HepG2 (cell line): ENCODE data around the gene CARHSP1. TPM values are rescaled to one million over a fixed set of nuclear protein-coding genes. Genes with fewer than 3 reads are reported as not detected.

ENCODE experiments used
- ARNTL ChIP-seq: sonication (generic); formaldehyde crosslinking; IDR thresholded peaks from 2 replicates; pipeline ENCODE4 v1.4.0; 2020; ENCODE audit warnings: mild to moderate bottlenecking, missing genetic modification reagents
- CREB1 ChIP-seq, 2 experiments: fragments of 450-650 bp in 1 of 2; IDR thresholded peaks; 2 replicates each; pipeline ENCODE4 v1.6.1; 2016 to 2017; ENCODE audit warnings: control low read depth in 1 of 2, mild to moderate bottlenecking in 1 of 2, missing compliant biosample characterization in 1 of 2, missing genetic modification characterization in 1 of 2
- MTA3 ChIP-seq: sonication (generic); formaldehyde crosslinking; IDR thresholded peaks from 2 replicates; pipeline ENCODE4 v1.4.0; 2020; ENCODE audit warnings: missing genetic modification reagents
- SATB2 ChIP-seq: sonication (generic); formaldehyde crosslinking; IDR thresholded peaks from 2 replicates; pipeline ENCODE4 v1.5.0; 2020; ENCODE audit warnings: missing genetic modification reagents
- SMAD9 ChIP-seq: sonication (generic); formaldehyde crosslinking; IDR thresholded peaks from 2 replicates; pipeline ENCODE4 v1.5.1; 2020; ENCODE audit warnings: mild to moderate bottlenecking, missing genetic modification reagents
- TCF7L2 ChIP-seq: IDR thresholded peaks from 2 replicates; pipeline ENCODE4 v1.6.1; 2011; ENCODE audit warnings: mild to moderate bottlenecking, low read depth, low read length, moderate library complexity
- ZNF749 ChIP-seq: sonication (generic); formaldehyde crosslinking; IDR thresholded peaks from 2 replicates; pipeline ENCODE4 v1.8.0; 2022; ENCODE audit warnings: mild to moderate bottlenecking, missing genetic modification reagents, moderate library complexity, borderline replicate concordance
- ZNF792 ChIP-seq: IDR thresholded peaks from 2 replicates; pipeline ENCODE4 v1.6.1; 2016
- ZSCAN31 ChIP-seq: sonication (generic); formaldehyde crosslinking; IDR thresholded peaks from 2 replicates; pipeline ENCODE4 v1.5.0; 2020; ENCODE audit warnings: low read depth, mild to moderate bottlenecking, missing genetic modification reagents
- polyA plus RNA-seq, 8 experiments: library from polyadenylated mRNA; depleted of rRNA in 3 of 8; stranded (reverse) in 7 of 8; unstranded in 1 of 8; fragments of >200 nt; fragmentation: Illumina TruSeq in 4 of 8; extraction: Trizol in 4 of 8; gene quantifications; 2 replicates each; pipeline versions ENCODE4 v1.2.1 to v1.2.3, GENCODE V29; 2011 to 2016; ENCODE audit warnings: low read depth in 4 of 8, missing spikeins in 1 of 8, mixed read lengths in 1 of 8; ENCODE audit not compliant: insufficient read depth in 1 of 8
- total RNA-seq, 5 experiments: library from RNA; depleted of rRNA; stranded (reverse); fragments of >200 nt; fragmentation: Illumina TruSeq; extraction: Trizol; gene quantifications; 2 replicates each; pipeline ENCODE4 v1.2.3, GENCODE V29; 2016; ENCODE audit warnings: low read depth in 1 of 5
- TF ChIP-seq, protein P1 (sequence below): sonication (generic); formaldehyde crosslinking; IDR thresholded peaks from 2 replicates; pipeline ENCODE4 v1.5.0; 2020; ENCODE audit warnings: mild to moderate bottlenecking, missing genetic modification reagents
- TF ChIP-seq, protein P2 (sequence below): sonication (generic); formaldehyde crosslinking; IDR thresholded peaks from 2 replicates; pipeline ENCODE4 v1.8.0; 2022; ENCODE audit warnings: mild to moderate bottlenecking, missing genetic modification reagents
- TF ChIP-seq, protein P3 (sequence below): sonication (generic); formaldehyde crosslinking; IDR thresholded peaks from 2 replicates; pipeline ENCODE4 v1.8.0; 2022; ENCODE audit warnings: mild to moderate bottlenecking, missing genetic modification reagents, borderline replicate concordance
- TF ChIP-seq, protein P4 (sequence below): sonication (generic); formaldehyde crosslinking; IDR thresholded peaks from 2 replicates; pipeline ENCODE4 v1.4.0; 2020; ENCODE audit warnings: mild to moderate bottlenecking, missing genetic modification reagents
- TF ChIP-seq, protein P5 (sequence below): sonication (generic); formaldehyde crosslinking; IDR thresholded peaks from 2 replicates; pipeline ENCODE4 v1.4.0; 2020; ENCODE audit warnings: missing genetic modification reagents; ENCODE audit errors: not compliant biosample characterization
- TF ChIP-seq, protein P6 (sequence below): sonication (generic); formaldehyde crosslinking; IDR thresholded peaks from 2 replicates; pipeline ENCODE4 v1.8.1; 2022; ENCODE audit warnings: low read depth, mild to moderate bottlenecking, missing genetic modification reagents
- TF ChIP-seq, protein P7 (sequence below): sonication (generic); formaldehyde crosslinking; IDR thresholded peaks from 2 replicates; pipeline ENCODE4 v1.9.0; 2022; ENCODE audit warnings: low read depth, missing genetic modification reagents

Gene CARHSP1
- total and polyA plus RNA-seq, 2 of the 13 experiments (the other 11 are each of a cell fraction or from before 2014, with no cell fraction given): 173 to 345 TPM

DNA sequence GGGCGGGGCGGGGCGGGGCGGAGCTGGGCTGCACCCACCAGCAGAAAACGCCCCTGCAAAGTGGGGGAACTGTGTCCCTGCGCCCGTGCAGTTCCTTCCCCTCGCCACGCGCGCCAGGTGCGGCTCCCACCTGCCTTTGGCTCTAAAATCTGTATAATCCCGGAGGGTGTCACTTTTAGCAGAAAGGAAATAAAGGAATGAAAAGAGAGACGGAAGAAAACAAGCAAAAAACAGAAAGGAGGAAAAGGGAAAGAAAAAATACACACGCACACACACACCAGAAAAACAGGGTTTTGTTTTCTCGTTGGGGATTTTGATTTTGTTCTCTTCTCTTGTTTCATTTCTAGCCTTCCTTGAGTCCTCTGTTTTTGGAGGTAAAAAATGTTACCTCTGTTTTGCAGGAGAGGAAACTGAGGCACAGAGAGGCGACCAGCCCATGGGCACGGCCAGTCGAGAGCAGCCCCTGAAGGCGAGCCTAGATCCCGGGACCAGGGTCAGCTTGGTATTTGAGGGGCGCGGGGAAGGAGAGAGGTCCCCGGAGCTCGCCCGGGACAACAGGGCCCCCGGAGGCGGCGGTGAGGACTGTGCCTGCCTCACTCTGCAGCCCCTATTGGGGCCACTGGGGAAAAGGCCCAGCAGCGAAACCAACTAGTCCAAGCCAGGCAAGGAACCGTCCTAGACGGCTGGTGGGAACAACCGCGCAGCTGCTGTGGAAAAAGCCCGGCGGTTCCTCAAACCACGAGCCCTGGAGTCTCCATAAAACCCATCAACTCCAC, 594 bp upstream of the CARHSP1 start (continued):
- TF ChIP-seq, protein P1, sequence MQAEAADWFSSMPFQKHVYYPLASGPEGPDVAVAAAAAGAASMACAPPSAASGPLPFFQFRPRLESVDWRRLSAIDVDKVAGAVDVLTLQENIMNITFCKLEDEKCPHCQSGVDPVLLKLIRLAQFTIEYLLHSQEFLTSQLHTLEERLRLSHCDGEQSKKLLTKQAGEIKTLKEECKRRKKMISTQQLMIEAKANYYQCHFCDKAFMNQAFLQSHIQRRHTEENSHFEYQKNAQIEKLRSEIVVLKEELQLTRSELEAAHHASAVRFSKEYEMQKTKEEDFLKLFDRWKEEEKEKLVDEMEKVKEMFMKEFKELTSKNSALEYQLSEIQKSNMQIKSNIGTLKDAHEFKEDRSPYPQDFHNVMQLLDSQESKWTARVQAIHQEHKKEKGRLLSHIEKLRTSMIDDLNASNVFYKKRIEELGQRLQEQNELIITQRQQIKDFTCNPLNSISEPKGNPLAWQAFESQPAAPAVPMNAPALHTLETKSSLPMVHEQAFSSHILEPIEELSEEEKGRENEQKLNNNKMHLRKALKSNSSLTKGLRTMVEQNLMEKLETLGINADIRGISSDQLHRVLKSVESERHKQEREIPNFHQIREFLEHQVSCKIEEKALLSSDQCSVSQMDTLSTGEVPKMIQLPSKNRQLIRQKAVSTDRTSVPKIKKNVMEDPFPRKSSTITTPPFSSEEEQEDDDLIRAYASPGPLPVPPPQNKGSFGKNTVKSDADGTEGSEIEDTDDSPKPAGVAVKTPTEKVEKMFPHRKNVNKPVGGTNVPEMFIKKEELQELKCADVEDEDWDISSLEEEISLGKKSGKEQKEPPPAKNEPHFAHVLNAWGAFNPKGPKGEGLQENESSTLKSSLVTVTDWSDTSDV (CRISPR knock-in tag): peak; percentile 70; the same call in 1 of the 2 replicates
- TF ChIP-seq, protein P2, sequence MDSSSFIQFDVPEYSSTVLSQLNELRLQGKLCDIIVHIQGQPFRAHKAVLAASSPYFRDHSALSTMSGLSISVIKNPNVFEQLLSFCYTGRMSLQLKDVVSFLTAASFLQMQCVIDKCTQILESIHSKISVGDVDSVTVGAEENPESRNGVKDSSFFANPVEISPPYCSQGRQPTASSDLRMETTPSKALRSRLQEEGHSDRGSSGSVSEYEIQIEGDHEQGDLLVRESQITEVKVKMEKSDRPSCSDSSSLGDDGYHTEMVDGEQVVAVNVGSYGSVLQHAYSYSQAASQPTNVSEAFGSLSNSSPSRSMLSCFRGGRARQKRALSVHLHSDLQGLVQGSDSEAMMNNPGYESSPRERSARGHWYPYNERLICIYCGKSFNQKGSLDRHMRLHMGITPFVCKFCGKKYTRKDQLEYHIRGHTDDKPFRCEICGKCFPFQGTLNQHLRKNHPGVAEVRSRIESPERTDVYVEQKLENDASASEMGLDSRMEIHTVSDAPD (CRISPR knock-in tag): 0 out of 2 replicates have a peak, but pooled peaks have one; percentile 21
- TF ChIP-seq SMAD9 (CRISPR knock-in tag) (no peak), CREB1 (IDR thresholded peaks at IDR 0.05) (no peak), CREB1 (CRISPR knock-in tag; IDR thresholded peaks at IDR 0.05) (no peak), TCF7L2 (no peak), ZSCAN31 (CRISPR knock-in tag) (peak; percentile 43), ZNF749 (CRISPR knock-in tag) (no peak; the same call in 1 of the 2 replicates), ARNTL (CRISPR knock-in tag) (no peak), ZNF792 (CRISPR knock-in tag) (no peak), SATB2 (CRISPR knock-in tag) (0 out of 2 replicates have a peak, but pooled peaks have one; percentile 16), MTA3 (no peak)
- TF ChIP-seq, protein P3, sequence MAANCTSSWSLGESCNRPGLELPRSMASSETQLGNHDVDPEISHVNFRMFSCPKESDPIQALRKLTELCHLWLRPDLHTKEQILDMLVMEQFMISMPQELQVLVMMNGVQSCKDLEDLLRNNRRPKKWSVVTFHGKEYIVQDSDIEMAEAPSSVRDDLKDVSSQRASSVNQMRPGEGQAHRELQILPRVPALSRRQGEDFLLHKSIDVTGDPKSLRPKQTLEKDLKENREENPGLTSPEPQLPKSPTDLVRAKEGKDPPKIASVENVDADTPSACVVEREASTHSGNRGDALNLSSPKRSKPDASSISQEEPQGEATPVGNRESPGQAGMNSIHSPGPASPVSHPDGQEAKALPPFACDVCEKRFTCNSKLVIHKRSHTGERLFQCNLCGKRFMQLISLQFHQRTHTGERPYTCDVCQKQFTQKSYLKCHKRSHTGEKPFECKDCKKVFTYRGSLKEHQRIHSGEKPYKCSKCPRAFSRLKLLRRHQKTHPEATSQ: no peak
- TF ChIP-seq, protein P4, sequence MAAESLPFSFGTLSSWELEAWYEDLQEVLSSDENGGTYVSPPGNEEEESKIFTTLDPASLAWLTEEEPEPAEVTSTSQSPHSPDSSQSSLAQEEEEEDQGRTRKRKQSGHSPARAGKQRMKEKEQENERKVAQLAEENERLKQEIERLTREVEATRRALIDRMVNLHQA (CRISPR knock-in tag): no peak
- TF ChIP-seq, protein P5, sequence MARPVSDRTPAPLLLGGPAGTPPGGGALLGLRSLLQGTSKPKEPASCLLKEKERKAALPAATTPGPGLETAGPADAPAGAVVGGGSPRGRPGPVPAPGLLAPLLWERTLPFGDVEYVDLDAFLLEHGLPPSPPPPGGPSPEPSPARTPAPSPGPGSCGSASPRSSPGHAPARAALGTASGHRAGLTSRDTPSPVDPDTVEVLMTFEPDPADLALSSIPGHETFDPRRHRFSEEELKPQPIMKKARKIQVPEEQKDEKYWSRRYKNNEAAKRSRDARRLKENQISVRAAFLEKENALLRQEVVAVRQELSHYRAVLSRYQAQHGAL (CRISPR knock-in tag): no peak
- TF ChIP-seq, protein P6, sequence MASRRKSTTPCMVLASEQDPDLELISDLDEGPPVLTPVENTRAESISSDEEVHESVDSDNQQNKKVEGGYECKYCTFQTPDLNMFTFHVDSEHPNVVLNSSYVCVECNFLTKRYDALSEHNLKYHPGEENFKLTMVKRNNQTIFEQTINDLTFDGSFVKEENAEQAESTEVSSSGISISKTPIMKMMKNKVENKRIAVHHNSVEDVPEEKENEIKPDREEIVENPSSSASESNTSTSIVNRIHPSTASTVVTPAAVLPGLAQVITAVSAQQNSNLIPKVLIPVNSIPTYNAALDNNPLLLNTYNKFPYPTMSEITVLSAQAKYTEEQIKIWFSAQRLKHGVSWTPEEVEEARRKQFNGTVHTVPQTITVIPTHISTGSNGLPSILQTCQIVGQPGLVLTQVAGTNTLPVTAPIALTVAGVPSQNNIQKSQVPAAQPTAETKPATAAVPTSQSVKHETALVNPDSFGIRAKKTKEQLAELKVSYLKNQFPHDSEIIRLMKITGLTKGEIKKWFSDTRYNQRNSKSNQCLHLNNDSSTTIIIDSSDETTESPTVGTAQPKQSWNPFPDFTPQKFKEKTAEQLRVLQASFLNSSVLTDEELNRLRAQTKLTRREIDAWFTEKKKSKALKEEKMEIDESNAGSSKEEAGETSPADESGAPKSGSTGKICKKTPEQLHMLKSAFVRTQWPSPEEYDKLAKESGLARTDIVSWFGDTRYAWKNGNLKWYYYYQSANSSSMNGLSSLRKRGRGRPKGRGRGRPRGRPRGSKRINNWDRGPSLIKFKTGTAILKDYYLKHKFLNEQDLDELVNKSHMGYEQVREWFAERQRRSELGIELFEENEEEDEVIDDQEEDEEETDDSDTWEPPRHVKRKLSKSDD (CRISPR knock-in tag): no peak; the same call in 1 of the 2 replicates
- TF ChIP-seq, protein P7, sequence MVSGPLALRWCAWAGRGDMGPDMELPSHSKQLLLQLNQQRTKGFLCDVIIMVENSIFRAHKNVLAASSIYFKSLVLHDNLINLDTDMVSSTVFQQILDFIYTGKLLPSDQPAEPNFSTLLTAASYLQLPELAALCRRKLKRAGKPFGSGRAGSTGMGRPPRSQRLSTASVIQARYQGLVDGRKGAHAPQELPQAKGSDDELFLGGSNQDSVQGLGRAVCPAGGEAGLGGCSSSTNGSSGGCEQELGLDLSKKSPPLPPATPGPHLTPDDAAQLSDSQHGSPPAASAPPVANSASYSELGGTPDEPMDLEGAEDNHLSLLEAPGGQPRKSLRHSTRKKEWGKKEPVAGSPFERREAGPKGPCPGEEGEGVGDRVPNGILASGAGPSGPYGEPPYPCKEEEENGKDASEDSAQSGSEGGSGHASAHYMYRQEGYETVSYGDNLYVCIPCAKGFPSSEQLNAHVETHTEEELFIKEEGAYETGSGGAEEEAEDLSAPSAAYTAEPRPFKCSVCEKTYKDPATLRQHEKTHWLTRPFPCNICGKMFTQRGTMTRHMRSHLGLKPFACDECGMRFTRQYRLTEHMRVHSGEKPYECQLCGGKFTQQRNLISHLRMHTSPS: no peak
